ENCODE data around the gene DNAAF1. TPM values are rescaled to one million over a fixed set of nuclear protein-coding genes. Genes with fewer than 3 reads are reported as not detected.
"Not testable (repeated sequence)": the region's sequence is repeated elsewhere in the genome, so short reads cannot be mapped to it uniquely, and the experiment has no call there.

The DNAAF1 gene
- total RNA-seq, 1 donor from 2014 or later: 0.18 TPM

DNA sequence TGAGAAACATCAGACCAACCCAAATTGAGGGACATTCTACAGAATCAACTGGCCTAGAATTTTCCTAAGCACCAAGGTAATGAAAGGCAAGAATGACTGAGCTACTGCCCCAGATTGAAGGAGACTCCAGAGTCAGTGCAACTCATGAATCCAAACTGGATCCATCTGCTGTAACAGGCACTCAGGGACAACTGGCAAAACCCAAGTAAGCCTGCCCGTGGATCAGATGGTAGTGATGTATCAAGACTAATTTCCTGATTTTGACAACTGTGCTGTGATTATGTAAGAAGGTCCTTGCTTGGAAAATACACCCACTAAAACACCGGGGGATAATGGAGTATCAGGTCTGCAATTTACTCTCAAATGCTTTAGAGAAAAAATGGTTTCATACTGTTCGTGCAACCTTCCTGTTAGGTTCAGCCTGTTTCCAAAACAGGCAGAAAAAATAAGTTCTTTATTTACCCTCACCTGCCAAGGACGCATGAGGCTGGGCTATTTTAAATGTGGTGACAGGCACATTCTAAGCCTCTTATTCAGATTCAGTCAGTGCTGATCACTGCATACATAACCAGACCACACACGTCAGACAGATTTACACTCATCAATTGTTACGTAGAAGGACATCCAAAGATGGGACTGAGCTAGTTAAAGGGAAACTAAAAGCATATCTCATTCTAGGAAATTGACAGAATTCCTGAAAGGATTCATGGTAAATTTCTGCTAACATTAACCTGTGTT is 35.3 kb upstream of the DNAAF1 start:
- Mint-ChIP-seq H3K4me3 (ENCODE audit: unreplicated experiment) (no peak overlapping the region), H3K27me3 (ENCODE audit: unreplicated experiment) (peaks cover 4% of the 10 kb centered on the region), H3K36me3 (ENCODE audit: low read depth, unreplicated experiment) (peaks cover 5% of the 10 kb centered on the region), H3K9me3 (ENCODE audit: unreplicated experiment) (no peaks in the 10 kb centered on the region), H3K27ac (ENCODE audit: unreplicated experiment) (no peak overlapping the region), H3K4me1 (ENCODE audit: unreplicated experiment) (peaks cover 5% of the 10 kb centered on the region)
- DNase-seq (ENCODE audit: low spot score): no peak
- TF ChIP-seq, protein P1, sequence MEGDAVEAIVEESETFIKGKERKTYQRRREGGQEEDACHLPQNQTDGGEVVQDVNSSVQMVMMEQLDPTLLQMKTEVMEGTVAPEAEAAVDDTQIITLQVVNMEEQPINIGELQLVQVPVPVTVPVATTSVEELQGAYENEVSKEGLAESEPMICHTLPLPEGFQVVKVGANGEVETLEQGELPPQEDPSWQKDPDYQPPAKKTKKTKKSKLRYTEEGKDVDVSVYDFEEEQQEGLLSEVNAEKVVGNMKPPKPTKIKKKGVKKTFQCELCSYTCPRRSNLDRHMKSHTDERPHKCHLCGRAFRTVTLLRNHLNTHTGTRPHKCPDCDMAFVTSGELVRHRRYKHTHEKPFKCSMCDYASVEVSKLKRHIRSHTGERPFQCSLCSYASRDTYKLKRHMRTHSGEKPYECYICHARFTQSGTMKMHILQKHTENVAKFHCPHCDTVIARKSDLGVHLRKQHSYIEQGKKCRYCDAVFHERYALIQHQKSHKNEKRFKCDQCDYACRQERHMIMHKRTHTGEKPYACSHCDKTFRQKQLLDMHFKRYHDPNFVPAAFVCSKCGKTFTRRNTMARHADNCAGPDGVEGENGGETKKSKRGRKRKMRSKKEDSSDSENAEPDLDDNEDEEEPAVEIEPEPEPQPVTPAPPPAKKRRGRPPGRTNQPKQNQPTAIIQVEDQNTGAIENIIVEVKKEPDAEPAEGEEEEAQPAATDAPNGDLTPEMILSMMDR (IDR thresholded peaks at IDR 0.05; ENCODE audit: unreplicated experiment): no peak

DNA sequence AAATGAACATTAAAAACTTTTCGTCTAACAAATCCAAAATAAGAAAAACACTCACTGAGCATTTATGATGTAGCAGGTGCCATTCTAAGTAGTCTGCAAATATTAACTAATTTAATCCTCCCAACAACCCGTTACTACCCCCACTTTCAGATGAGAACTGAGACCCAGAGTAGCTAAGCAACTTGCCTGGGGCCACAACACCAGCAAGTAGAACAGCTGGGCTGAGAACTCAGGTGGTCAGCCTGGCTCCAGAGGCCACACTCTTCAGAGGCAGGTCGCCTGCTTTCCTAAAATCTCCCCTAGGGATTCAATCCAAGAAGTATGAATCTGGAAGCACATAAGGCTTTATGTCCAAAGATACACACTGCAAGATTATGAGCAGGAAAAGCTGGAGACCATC is 34.6 kb upstream of the DNAAF1 start:
- Mint-ChIP-seq H3K27me3 (ENCODE audit: unreplicated experiment) (peaks cover 5% of the 10 kb centered on the region), H3K27ac (ENCODE audit: unreplicated experiment) (no peak overlapping the region), H3K4me1 (ENCODE audit: unreplicated experiment) (peaks cover 9% of the 10 kb centered on the region), H3K9me3 (ENCODE audit: unreplicated experiment) (no peaks in the 10 kb centered on the region), H3K36me3 (ENCODE audit: low read depth, unreplicated experiment) (peaks cover 5% of the 10 kb centered on the region), H3K4me3 (ENCODE audit: unreplicated experiment) (no peak overlapping the region)
- no peak for DNase-seq (ENCODE audit: low spot score)
- TF ChIP-seq, protein P1 (IDR thresholded peaks at IDR 0.05; ENCODE audit: unreplicated experiment): no peak

DNA sequence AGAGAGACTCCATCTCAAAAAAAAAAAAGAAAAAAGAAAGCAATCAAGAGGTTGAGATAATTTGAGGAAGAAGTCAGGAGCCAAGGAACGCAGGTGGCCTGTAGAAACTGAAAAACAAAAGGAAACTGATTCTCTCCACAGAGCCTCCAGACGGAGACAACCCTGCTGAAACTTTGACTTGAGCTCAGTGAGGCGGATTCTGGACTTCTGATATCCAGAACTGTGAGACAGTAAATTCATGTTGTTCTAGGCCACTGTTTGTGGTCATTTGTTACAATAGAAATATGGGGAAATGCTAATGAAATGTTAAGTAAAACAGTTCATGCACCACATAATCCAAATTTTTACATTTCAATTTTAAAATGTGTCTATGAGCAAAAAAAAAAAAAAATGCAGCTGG is 33.6 kb upstream of the DNAAF1 start:
- TF ChIP-seq, protein P1 (IDR thresholded peaks at IDR 0.05; ENCODE audit: unreplicated experiment): no peak
- DNase-seq (ENCODE audit: low spot score): no peak
- Mint-ChIP-seq H3K27me3 (ENCODE audit: unreplicated experiment) (peaks cover 7% of the 10 kb centered on the region), H3K9me3 (ENCODE audit: unreplicated experiment) (no peaks in the 10 kb centered on the region), H3K4me3 (ENCODE audit: unreplicated experiment) (no peak overlapping the region), H3K27ac (ENCODE audit: unreplicated experiment) (no peak overlapping the region), H3K4me1 (ENCODE audit: unreplicated experiment) (peaks cover 13% of the 10 kb centered on the region), H3K36me3 (ENCODE audit: low read depth, unreplicated experiment) (peaks cover 8% of the 10 kb centered on the region)

DNA sequence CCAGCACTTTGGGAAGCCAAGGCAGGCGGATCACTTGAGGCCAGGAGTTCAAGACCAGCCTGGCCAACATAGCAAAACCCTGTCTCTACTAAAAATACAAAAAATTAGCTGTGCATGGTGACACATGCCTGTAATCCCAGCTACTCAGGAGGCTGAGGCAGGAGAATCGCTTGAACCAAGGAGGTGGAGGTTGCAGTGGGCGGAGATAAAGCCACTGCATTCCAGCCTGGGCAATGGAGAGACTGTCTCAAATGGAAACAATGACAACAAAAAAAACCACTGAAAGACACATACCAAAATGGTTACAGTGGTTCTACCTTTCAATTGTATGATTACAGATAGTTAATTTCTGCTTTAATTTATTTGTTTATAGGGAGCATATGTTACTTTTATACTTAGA is 33.2 kb upstream of the DNAAF1 start:
- not testable (repeated sequence) for H3K4me3 Mint-ChIP-seq (ENCODE audit: unreplicated experiment); DNase-seq (ENCODE audit: low spot score); H3K27ac Mint-ChIP-seq (ENCODE audit: unreplicated experiment); H3K36me3 Mint-ChIP-seq (ENCODE audit: low read depth, unreplicated experiment); H3K9me3 Mint-ChIP-seq (ENCODE audit: unreplicated experiment); H3K27me3 Mint-ChIP-seq (ENCODE audit: unreplicated experiment)
- peaks cover 12% of the 10 kb centered on the region for H3K4me1 Mint-ChIP-seq (ENCODE audit: unreplicated experiment)

DNA sequence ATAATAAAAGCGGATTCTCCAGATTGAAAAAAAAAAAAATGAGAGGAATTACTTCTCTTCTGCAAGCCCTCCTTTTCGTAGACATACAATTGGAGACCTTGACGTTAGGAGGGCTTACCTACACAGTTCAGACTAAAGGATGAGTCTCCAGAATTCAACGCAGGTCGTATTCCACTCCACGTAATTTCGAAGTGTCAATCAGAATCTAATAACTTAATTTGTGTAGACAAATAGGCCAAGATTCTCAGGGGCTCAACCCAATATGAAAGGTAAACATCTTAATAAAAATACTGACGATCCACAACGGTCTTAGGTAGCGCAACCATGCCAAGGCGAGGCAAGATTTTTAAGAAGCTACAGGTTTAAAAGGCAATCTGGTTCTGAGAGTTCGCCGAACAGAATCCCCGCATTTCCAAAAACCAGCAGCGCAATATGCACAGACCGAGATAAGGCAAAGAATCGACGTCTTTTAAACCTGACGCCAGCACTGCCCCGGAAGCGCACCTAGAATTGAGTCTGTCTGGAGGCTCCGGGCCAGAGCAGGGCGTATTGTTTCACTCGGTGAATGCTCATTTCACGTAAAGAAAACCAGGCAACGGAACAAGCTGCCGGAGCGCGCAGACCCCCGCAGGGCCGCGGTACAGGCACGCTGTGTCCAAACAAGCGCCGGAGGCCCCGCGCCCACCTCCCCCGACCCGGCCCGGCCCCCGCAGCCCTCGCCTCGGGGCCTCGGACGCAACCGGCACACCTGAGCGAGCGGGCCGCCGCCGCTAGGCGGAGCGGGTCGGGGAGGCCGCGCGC is 29.0 kb upstream of the DNAAF1 start:
- Mint-ChIP-seq H3K27ac (ENCODE audit: unreplicated experiment) (peak overlapping the region; percentile 96), H3K4me3 (ENCODE audit: unreplicated experiment) (peak overlapping the region; percentile 98), H3K27me3 (ENCODE audit: unreplicated experiment) (peaks cover 7% of the 10 kb centered on the region), H3K9me3 (ENCODE audit: unreplicated experiment) (no peaks in the 10 kb centered on the region), H3K4me1 (ENCODE audit: unreplicated experiment) (peaks cover 16% of the 10 kb centered on the region), H3K36me3 (ENCODE audit: low read depth, unreplicated experiment) (peaks cover 8% of the 10 kb centered on the region)
- TF ChIP-seq, protein P1 (IDR thresholded peaks at IDR 0.05; ENCODE audit: unreplicated experiment): peak; percentile 63
- DNase-seq (ENCODE audit: low spot score): no peak

All from endothelial cell (in vitro differentiated cells).